NCI-H1436 treated with DMSO at 0.1 percent for 48 hours (cell line): ENCODE data around the gene SFTPA2.
"Not testable (repeated sequence)": the region's sequence is repeated elsewhere in the genome, so short reads cannot be mapped to it uniquely, and the experiment has no call there.

ENCODE experiments used
- DNase-seq: peaks from one replicate; lab custom pipeline; 2025; lab: John Stamatoyannopoulos, UW

The SFTPA2 gene

GRCh38 chr10:79559726-79560125 is 481 bp downstream of the SFTPA2 start:
- DNase-seq = no peak

- not testable (repeated sequence) for DNase-seq
Observed at GRCh38 chr10:79556961-79557360, 3.2 kb downstream of the SFTPA2 start.

GRCh38 chr10:79555354-79556309 is 4.6 kb downstream of the SFTPA2 start:
- DNase-seq = no peak

GRCh38 chr10:79552143-79552542 is 8.1 kb downstream of the SFTPA2 start:
- DNase-seq = no peak

GRCh38 chr10:79547973-79548372 is 12.2 kb downstream of the SFTPA2 start:
- DNase-seq = no peak

GRCh38 chr10:79547128-79547527 is 13.1 kb downstream of the SFTPA2 start:
- not testable (repeated sequence) for DNase-seq

GRCh38 chr10:79544926-79545659 is 15.1 kb downstream of the SFTPA2 start:
- not testable (repeated sequence) for DNase-seq

- not testable (repeated sequence) for DNase-seq
Observed at GRCh38 chr10:79544408-79544807, 15.8 kb downstream of the SFTPA2 start.

GRCh38 chr10:79542626-79543025 is 17.6 kb downstream of the SFTPA2 start:
- no peak for DNase-seq

- DNase-seq = not testable (repeated sequence)
Observed at GRCh38 chr10:79540930-79541329, 19.3 kb downstream of the SFTPA2 start.

GRCh38 chr10:79538311-79538710 is 21.9 kb downstream of the SFTPA2 start:
- not testable (repeated sequence) for DNase-seq

GRCh38 chr10:79533903-79534175 is 26.4 kb downstream of the SFTPA2 start:
- not testable (repeated sequence) for DNase-seq

- DNase-seq = not testable (repeated sequence)
Observed at GRCh38 chr10:79533142-79533902, 26.9 kb downstream of the SFTPA2 start.

- DNase-seq = not testable (repeated sequence)
Observed at GRCh38 chr10:79528261-79528660, 31.9 kb downstream of the SFTPA2 start.

GRCh38 chr10:79525049-79525710 is 35.0 kb downstream of the SFTPA2 start:
- not testable (repeated sequence) for DNase-seq

GRCh38 chr10:79523157-79523853 is 36.9 kb downstream of the SFTPA2 start:
- DNase-seq = not testable (repeated sequence)

GRCh38 chr10:79522464-79522863 is 37.7 kb downstream of the SFTPA2 start:
- DNase-seq = not testable (repeated sequence)

- not testable (repeated sequence) for DNase-seq
Observed at GRCh38 chr10:79521751-79522150, 38.5 kb downstream of the SFTPA2 start.

- DNase-seq = not testable (repeated sequence)
Observed at GRCh38 chr10:79517567-79517966, 42.6 kb downstream of the SFTPA2 start.

- not testable (repeated sequence) for DNase-seq
Observed at GRCh38 chr10:79516532-79517205, 43.5 kb downstream of the SFTPA2 start.
